H9 (cell line): ENCODE measurements around the gene CDR2. TPM values are rescaled to one million over a fixed set of nuclear protein-coding genes. Genes with fewer than 3 reads are reported as not detected.

ENCODE experiments used
- DNase-seq: peaks from one replicate; pipeline ENCODE4 v3.0.0-alpha.2; 2017
- H2AFZ ChIP-seq: one replicate; pipeline ENCODE4 v1.6.1; 2013; ENCODE audit warnings: mild to moderate bottlenecking, low read length, control low read depth, moderate library complexity
- H2AK5ac ChIP-seq: 2 replicates; pipeline ENCODE4 v1.6.1; 2013; ENCODE audit warnings: low read length, control low read depth, mixed read lengths; ENCODE audit not compliant: insufficient read length
- H2BK120ac ChIP-seq: one replicate; pipeline ENCODE4 v1.6.1; 2013; ENCODE audit warnings: low read depth, mild to moderate bottlenecking, low read length, control low read depth, inconsistent platforms; ENCODE audit not compliant: poor library complexity, severe bottlenecking
- H2BK12ac ChIP-seq: 2 replicates; pipeline ENCODE4 v1.6.1; 2013; ENCODE audit warnings: low read length, control low read depth, mixed read lengths, low read depth; ENCODE audit not compliant: insufficient read length
- H2BK15ac ChIP-seq: 2 replicates; pipeline ENCODE4 v1.6.1; 2013; ENCODE audit warnings: low read depth, low read length, control low read depth
- H2BK20ac ChIP-seq: one replicate; pipeline ENCODE4 v1.6.1; 2013; ENCODE audit warnings: low read depth, mild to moderate bottlenecking, low read length, control low read depth, inconsistent platforms; ENCODE audit not compliant: poor library complexity, severe bottlenecking
- H2BK5ac ChIP-seq: 2 replicates; pipeline ENCODE4 v1.6.1; 2013; ENCODE audit warnings: low read length, control low read depth, mixed read lengths; ENCODE audit not compliant: insufficient read length
- H3K14ac ChIP-seq: 2 replicates; pipeline ENCODE4 v1.6.1; 2013; ENCODE audit warnings: low read length, control low read depth; ENCODE audit not compliant: insufficient read depth
- H3K18ac ChIP-seq: 2 replicates; pipeline ENCODE4 v1.6.1; 2013; ENCODE audit warnings: low read depth, mild to moderate bottlenecking, mixed read lengths, low read length, control low read depth; ENCODE audit not compliant: insufficient read length
- H3K23ac ChIP-seq: 2 replicates; pipeline ENCODE4 v1.6.1; 2013; ENCODE audit warnings: low read length, control low read depth, mixed read lengths, low read depth; ENCODE audit not compliant: insufficient read length
- H3K23me2 ChIP-seq: 2 replicates; pipeline ENCODE4 v1.6.1; 2013; ENCODE audit warnings: low read depth, mild to moderate bottlenecking, mixed read lengths, low read length, control low read depth; ENCODE audit not compliant: insufficient read length, poor library complexity, severe bottlenecking
- H3K27ac ChIP-seq: 2 replicates; pipeline ENCODE4 v1.5.1; 2013; ENCODE audit warnings: low read length, control low read depth, mixed read lengths, low read depth; ENCODE audit not compliant: insufficient read length
- H3K27me3 ChIP-seq: 2 replicates; pipeline ENCODE4 v1.6.1; 2013; ENCODE audit warnings: low read length, control low read depth, inconsistent platforms; ENCODE audit not compliant: insufficient read depth
- H3K4ac ChIP-seq: 2 replicates; pipeline ENCODE4 v1.6.1; 2013; ENCODE audit warnings: low read depth, mild to moderate bottlenecking, control low read depth, inconsistent platforms, low read length, moderate library complexity
- H3K4me1 ChIP-seq: 2 replicates; pipeline ENCODE4 v1.6.1; 2013; ENCODE audit warnings: low read length, control low read depth, inconsistent platforms; ENCODE audit not compliant: insufficient read depth
- H3K4me2 ChIP-seq: 2 replicates; pipeline ENCODE4 v1.6.1; 2013; ENCODE audit warnings: low read length, control low read depth, mixed read lengths; ENCODE audit not compliant: insufficient read length, insufficient read depth
- H3K56ac ChIP-seq: 2 replicates; pipeline ENCODE4 v1.6.1; 2013; ENCODE audit warnings: low read depth, mild to moderate bottlenecking, mixed read lengths, low read length, control low read depth; ENCODE audit not compliant: insufficient read length
- H3K79me1 ChIP-seq: 2 replicates; pipeline ENCODE4 v1.6.1; 2013; ENCODE audit warnings: low read depth, mild to moderate bottlenecking, moderate library complexity, low read length, control low read depth, inconsistent platforms; ENCODE audit not compliant: insufficient read depth, poor library complexity, severe bottlenecking
- H3K79me2 ChIP-seq: 2 replicates; pipeline ENCODE4 v1.6.1; 2013; ENCODE audit warnings: low read length, control low read depth, inconsistent platforms; ENCODE audit not compliant: insufficient read depth
- H3K9ac ChIP-seq: 2 replicates; pipeline ENCODE4 v1.6.1; 2013; ENCODE audit warnings: low read length, control low read depth, mixed read lengths; ENCODE audit not compliant: insufficient read length; ENCODE audit errors: extremely low read depth
- H3K9me3 ChIP-seq: one replicate; pipeline ENCODE4 v1.6.1; 2013; ENCODE audit warnings: low read depth, low read length, inconsistent platforms; ENCODE audit not compliant: control insufficient read depth
- H3T11ph ChIP-seq: one replicate; pipeline ENCODE4 v1.6.1; 2013; ENCODE audit warnings: mild to moderate bottlenecking, low read length, control low read depth, inconsistent platforms
- H4K20me1 ChIP-seq: one replicate; pipeline ENCODE4 v1.6.1; 2013; ENCODE audit not compliant: control insufficient read depth, insufficient read length, insufficient read depth
- H4K5ac ChIP-seq: 2 replicates; pipeline ENCODE4 v1.6.1; 2013; ENCODE audit warnings: low read depth, mild to moderate bottlenecking, mixed read lengths, low read length, control low read depth; ENCODE audit not compliant: insufficient read length
- H4K8ac ChIP-seq: replicated peaks from 2 replicates; pipeline ENCODE4 v1.6.1; 2013; ENCODE audit warnings: low read length, control low read depth, mixed read lengths, low read depth; ENCODE audit not compliant: insufficient read length
- H4K91ac ChIP-seq: 2 replicates; pipeline ENCODE4 v1.6.1; 2013; ENCODE audit warnings: low read depth, mild to moderate bottlenecking, moderate library complexity, mixed read lengths, low read length, control low read depth; ENCODE audit not compliant: insufficient read length
- H3K27ac Mint-ChIP-seq, 3 experiments: 2 replicates in 2 of 3; 3 replicates in 1 of 3; pipeline ENCODE4 v1.8.0; 2020 to 2021; ENCODE audit warnings: mixed read lengths in 3 of 3, mild to moderate bottlenecking in 1 of 3, moderate library complexity in 1 of 3
- H3K27me3 Mint-ChIP-seq: 2 replicates; pipeline ENCODE4 v1.8.0; 2021; ENCODE audit warnings: low read depth, mild to moderate bottlenecking, moderate library complexity, mixed read lengths
- H3K36me3 Mint-ChIP-seq, 3 experiments: 2 replicates in 2 of 3; 3 replicates in 1 of 3; pipeline ENCODE4 v1.8.0; 2020 to 2021; ENCODE audit warnings: low read depth in 3 of 3, mixed read lengths in 3 of 3; ENCODE audit not compliant: insufficient read depth in 1 of 3
- H3K4me1 Mint-ChIP-seq, 2 experiments: 2 replicates each; pipeline ENCODE4 v1.8.0; 2020; ENCODE audit warnings: mixed read lengths in 2 of 2
- H3K4me3 Mint-ChIP-seq, 2 experiments: 2 replicates in 1 of 2; 3 replicates in 1 of 2; pipeline ENCODE4 v1.8.0; 2020 to 2021; ENCODE audit warnings: mild to moderate bottlenecking in 2 of 2, mixed read lengths in 2 of 2, moderate library complexity in 1 of 2
- H3K9me3 Mint-ChIP-seq, 2 experiments: 2 replicates in 1 of 2; 3 replicates in 1 of 2; pipeline ENCODE4 v1.8.0; 2020; ENCODE audit warnings: mild to moderate bottlenecking in 2 of 2, mixed read lengths in 2 of 2, moderate library complexity in 1 of 2
- CTCF ChIP-seq: fragments of 200-600 bp; sonication (generic); conservative IDR thresholded peaks from 3 replicates; pipeline ENCODE4 v1.8.0; 2021; ENCODE audit warnings: antibody characterized with exemption, mild to moderate bottlenecking
- WGBS: extraction: QIAGEN DNeasy Blood & Tissue Kit; methylation state at CpG from one replicate; pipeline ENCODE4 v1.1.7; 2013; ENCODE audit warnings: missing lambda C conversion rate, low lambda C conversion rate, mixed read lengths; ENCODE audit not compliant: insufficient read length; ENCODE audit errors: extremely low coverage; 5-methylcytosine and 5-hydroxymethylcytosine counted together
- total RNA-seq: library from RNA; stranded (reverse); gene quantifications from 2 replicates; pipeline ENCODE4 v1.2.1, GENCODE V29; 2021

Gene CDR2
- total RNA-seq, 1 experiment from 2014 or later: 33.4 TPM

DNA sequence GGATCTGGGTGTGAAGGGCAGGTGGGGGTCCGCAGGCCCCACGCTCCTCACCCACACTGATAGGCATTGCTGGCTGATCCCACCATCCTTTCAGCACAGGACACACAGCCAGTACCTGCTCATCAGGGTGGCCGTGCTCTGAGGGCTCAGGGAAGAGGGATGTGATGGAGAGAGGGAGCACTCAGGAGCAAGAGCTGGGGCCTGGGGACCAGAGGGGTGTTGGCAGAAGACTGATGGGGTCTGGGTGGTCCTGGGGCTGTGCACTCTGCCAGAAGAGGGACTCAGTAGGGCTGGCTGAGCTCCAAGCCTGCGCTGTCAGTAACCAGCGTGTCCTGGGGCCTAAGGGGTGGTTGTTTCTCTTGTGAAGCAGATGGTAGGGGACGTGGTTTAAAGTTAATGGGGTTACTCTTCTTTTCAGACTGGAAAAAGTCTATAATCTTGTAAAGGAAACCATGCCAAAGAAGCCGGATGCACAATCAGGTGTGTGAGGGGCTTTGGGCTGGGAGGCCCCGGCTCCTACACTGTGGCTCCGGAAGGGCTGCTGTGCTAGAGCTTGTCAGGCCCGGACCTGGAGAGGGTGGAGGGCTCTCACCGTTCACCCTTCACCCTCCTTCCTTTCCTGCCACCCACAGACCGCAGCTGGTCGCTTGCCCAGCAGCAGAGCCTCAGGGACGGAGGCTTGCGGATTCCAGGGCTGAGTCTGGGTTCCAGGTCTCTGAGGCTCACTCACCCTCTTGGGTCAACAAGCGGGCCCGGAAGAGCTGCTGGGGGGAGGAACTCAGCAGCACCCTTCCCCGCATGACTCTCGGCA lies 49.4 kb downstream of the CDR2 start:
- Mint-ChIP-seq H3K4me1 (no peaks in the 10 kb centered on the region; a peak in 1 of 4 replicates), H3K27me3 (no peaks in the 10 kb centered on the region; the same call in 1 of the 2 replicates), H3K9me3 (no peaks in the 10 kb centered on the region), H3K4me3 (no peak overlapping the region), H3K27ac (0 out of 7 replicates have a peak overlapping the region, but pooled peaks of 1 of the 3 experiments have one; percentile 28), H3K36me3 (peaks cover 29 to 88% (median 65%) of the 10 kb centered on the region in 3 experiments)
- Histone ChIP-seq H3K9me3 (no peaks in the 10 kb centered on the region), H3K4ac (no peak overlapping the region), H3K27me3 (no peaks in the 10 kb centered on the region), H2BK15ac (no peak overlapping the region), H3K23me2 (no peaks in the 10 kb centered on the region), H2AFZ (no peak overlapping the region), H4K8ac (no peak overlapping the region), H4K20me1 (no peaks in the 10 kb centered on the region), H3K4me2 (no peak overlapping the region), H3K27ac (no peak overlapping the region), H2BK12ac (no peak overlapping the region), H3T11ph (no peak overlapping the region), H3K4me1 (no peaks in the 10 kb centered on the region), H3K79me1 (peaks cover 2% of the 10 kb centered on the region), H3K79me2 (no peaks in the 10 kb centered on the region), H2BK120ac (no peak overlapping the region), H2BK5ac (no peak overlapping the region), H4K5ac (no peak overlapping the region), H3K18ac (no peak overlapping the region), H3K14ac (no peak overlapping the region), H3K9ac (no peak overlapping the region), H4K91ac (no peak overlapping the region), H2BK20ac (no peak overlapping the region), H3K23ac (no peak overlapping the region), H3K56ac (no peak overlapping the region), H2AK5ac (no peak overlapping the region)
- no peak for DNase-seq
- no CpG with 5 or more reads among the region's 19 CpGs for WGBS
- TF ChIP-seq CTCF: no peak
